Measurements from ENCODE around the gene CCDC148.

DNA sequence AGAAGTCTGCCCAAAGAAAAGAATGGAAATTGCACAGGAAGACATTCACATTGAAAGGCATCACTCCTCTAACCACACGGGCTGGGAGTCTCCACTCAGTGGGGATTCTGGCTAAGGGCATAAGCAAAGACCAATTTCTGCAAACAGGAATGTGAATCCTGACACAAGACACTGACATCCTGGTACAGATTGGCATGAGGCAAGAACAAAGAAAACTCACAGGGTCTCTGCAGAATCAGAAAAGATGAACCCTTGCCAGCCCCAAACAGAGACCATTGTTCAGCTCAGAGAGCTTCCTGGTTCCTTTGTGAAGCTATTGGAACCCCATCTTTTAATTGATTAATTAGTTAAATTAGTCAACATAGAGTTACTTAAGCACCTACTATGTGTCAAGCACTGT is 272.6 kb downstream of the CCDC148 start:
- TF ChIP-seq, protein P1, sequence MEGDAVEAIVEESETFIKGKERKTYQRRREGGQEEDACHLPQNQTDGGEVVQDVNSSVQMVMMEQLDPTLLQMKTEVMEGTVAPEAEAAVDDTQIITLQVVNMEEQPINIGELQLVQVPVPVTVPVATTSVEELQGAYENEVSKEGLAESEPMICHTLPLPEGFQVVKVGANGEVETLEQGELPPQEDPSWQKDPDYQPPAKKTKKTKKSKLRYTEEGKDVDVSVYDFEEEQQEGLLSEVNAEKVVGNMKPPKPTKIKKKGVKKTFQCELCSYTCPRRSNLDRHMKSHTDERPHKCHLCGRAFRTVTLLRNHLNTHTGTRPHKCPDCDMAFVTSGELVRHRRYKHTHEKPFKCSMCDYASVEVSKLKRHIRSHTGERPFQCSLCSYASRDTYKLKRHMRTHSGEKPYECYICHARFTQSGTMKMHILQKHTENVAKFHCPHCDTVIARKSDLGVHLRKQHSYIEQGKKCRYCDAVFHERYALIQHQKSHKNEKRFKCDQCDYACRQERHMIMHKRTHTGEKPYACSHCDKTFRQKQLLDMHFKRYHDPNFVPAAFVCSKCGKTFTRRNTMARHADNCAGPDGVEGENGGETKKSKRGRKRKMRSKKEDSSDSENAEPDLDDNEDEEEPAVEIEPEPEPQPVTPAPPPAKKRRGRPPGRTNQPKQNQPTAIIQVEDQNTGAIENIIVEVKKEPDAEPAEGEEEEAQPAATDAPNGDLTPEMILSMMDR (IDR thresholded peaks at IDR 0.05; ENCODE audit: insufficient read depth, low read length), result no peak
- TF ChIP-seq, protein P2, sequence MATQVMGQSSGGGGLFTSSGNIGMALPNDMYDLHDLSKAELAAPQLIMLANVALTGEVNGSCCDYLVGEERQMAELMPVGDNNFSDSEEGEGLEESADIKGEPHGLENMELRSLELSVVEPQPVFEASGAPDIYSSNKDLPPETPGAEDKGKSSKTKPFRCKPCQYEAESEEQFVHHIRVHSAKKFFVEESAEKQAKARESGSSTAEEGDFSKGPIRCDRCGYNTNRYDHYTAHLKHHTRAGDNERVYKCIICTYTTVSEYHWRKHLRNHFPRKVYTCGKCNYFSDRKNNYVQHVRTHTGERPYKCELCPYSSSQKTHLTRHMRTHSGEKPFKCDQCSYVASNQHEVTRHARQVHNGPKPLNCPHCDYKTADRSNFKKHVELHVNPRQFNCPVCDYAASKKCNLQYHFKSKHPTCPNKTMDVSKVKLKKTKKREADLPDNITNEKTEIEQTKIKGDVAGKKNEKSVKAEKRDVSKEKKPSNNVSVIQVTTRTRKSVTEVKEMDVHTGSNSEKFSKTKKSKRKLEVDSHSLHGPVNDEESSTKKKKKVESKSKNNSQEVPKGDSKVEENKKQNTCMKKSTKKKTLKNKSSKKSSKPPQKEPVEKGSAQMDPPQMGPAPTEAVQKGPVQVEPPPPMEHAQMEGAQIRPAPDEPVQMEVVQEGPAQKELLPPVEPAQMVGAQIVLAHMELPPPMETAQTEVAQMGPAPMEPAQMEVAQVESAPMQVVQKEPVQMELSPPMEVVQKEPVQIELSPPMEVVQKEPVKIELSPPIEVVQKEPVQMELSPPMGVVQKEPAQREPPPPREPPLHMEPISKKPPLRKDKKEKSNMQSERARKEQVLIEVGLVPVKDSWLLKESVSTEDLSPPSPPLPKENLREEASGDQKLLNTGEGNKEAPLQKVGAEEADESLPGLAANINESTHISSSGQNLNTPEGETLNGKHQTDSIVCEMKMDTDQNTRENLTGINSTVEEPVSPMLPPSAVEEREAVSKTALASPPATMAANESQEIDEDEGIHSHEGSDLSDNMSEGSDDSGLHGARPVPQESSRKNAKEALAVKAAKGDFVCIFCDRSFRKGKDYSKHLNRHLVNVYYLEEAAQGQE (IDR thresholded peaks at IDR 0.05; ENCODE audit: insufficient replicate concordance, low read depth), result no peak
- TF ChIP-seq POLR2AphosphoS5 (IDR thresholded peaks at IDR 0.05; ENCODE audit: low read depth), result no peak

Data from HL-60 (cell line).